Left kidney (tissue), 2 donors: ENCODE data around the gene RHOB. TPM values are rescaled to one million over a fixed set of nuclear protein-coding genes. Genes with fewer than 3 reads are reported as not detected.

ENCODE experiments used
- DNase-seq: peaks from one replicate; pipeline ENCODE4 v3.0.0-alpha.2; 2013
- polyA plus RNA-seq: library from polyadenylated mRNA; unstranded; fragments of 120-200 nt; gene quantifications from one replicate; pipeline ENCODE4 v1.2.1, GENCODE V29; 2013; ENCODE audit not compliant: insufficient read length

Gene RHOB
- polyA plus RNA-seq, 1 donor, result 64.2 TPM

- DNase-seq, result no peak
Observed at GRCh38 chr2:20473128-20473527, 26.3 kb downstream of the RHOB start.

GRCh38 chr2:20474757-20475566 lies 28.1 kb downstream of the RHOB start:
- no peak for DNase-seq

DNA sequence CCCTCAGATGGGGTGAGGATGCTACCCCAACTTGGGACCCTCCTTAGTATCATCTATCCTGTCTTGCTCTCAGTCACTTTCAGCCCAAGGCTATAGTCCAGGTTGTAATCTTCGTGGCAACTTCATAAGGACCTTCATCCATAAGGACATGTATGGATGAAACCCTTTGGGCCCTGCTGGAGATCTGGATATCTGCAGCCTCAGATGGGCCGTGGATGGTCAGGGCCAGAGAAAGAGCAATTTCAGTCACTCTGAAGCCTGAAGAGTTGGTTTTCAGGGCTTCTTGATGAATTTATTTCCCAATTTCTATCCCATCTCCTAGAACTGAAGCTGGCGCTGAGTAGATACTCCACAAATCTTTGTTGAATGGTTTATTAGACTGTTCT lies 28.7 kb downstream of the RHOB start:
- DNase-seq, result no peak

DNA sequence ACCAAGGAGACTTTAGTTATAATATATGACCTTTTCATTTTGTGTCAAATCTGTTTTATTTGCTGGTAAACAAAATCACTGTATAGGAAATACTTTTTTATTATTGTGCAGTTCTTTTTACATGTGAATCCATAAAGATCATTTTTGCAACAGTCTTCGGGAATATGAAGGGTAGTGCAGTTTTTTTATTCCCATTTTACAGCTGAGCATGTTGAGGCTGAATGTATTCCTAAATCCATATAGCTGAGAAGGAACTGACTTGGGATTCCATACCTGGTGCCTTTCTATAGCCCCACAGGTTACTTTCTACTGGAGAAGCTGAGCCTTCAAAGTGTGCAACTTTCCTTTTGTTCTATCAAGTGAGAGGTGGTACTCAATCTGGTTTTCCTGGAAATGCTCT lies 29.6 kb downstream of the RHOB start:
- DNase-seq, result no peak

DNA sequence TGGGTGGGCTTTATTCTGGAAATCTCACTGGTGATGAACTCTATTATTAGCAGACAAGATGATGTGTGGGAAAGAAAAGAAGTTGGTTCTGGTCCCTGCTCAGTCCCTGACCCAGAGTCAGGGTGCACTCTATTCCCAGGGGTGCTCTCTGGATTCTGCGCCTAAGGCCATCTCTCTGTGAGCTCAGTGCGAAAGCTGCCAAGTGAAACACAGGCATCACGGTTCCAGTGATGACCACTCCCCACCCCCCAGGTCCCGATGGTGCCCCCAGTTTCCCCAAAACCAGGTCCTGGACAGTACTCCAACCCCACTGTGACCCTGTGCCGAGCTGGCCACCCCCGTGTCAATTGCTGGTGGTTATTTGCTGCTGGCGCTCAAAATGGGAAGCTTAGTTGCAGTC lies 30.1 kb downstream of the RHOB start:
- DNase-seq, result no peak

- DNase-seq, result no peak
Observed at GRCh38 chr2:20478961-20479360, 32.1 kb downstream of the RHOB start.

DNA sequence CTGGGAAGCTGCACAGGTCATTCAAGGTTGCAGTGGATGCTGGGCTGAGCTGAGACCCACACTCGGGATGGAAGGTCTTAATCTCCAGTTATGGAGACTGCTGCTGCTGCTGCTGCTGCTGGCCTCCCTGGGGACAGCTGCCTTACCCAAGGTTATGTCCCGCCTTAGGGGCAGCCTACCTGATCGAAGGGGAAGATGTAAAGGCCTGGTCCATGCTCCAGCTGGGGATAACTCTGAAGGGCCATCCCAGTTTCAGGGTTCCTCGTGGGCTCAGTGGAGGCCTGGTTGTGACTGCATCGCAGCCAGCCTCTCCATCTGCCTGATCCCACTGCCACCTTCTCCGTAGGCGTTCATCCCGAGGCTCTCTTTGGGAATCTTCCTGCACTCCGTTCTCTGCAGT lies 33.0 kb downstream of the RHOB start:
- no peak for DNase-seq

GRCh38 chr2:20480913-20481312 lies 34.0 kb downstream of the RHOB start:
- no peak for DNase-seq

GRCh38 chr2:20481798-20482405 lies 35.0 kb downstream of the RHOB start:
- no peak for DNase-seq

DNA sequence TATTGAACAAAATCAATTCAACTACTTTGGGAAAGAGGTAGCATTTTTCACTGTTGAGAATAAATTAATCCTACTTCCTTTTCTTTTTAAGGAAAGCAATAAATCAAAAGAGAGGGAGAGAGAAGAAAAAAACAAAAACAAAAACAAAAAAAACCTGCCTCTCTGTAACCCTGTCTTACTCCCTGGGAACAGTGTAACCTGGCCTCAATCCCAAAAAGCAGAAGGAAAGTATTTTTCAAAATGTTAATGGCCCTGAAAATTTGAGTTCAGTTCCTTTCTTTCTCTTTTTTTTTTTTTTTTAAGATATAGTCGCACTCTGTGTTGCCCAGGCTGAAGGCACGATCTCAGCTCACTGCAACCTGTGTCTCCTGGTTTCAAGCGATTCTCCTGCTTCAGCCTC lies 35.9 kb downstream of the RHOB start:
- no peak for DNase-seq

DNA sequence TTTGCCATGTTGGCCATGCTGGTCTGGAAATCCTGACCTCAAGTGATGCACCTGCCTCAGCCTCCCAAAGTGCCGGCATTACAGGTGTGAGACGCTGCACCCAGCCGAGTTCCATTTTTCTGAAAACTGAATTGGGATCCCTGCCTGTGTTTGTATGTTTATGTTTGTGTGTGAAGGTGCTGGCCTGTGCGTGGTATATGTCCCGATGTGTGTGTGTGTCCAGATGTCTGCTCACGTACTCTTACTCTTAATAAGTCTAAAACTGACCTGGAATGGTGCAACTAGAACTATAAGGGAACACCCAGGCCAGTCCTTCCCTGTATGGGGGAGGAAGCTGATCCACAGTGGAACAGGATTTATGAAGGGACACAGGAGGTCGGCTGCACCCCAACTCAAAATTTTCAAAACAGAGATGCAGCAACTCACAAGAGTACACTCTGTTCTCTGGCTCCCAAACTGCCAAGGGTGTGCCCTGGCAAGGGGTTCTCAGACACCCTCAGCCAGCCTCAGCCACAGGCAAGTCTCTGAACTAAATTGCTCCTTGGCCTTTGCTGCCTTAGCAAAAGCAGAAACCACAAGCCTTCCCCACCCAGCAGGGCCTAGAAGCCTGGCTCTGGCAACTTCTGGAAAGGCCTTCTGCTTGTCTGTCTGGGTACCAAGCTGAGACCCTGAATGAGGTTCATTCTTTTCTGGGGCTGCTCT lies 36.5 kb downstream of the RHOB start:
- no peak for DNase-seq

GRCh38 chr2:20484034-20484617 lies 37.3 kb downstream of the RHOB start:
- DNase-seq, result no peak

- DNase-seq, result no peak
Observed at GRCh38 chr2:20484810-20485611, 38.1 kb downstream of the RHOB start.

DNA sequence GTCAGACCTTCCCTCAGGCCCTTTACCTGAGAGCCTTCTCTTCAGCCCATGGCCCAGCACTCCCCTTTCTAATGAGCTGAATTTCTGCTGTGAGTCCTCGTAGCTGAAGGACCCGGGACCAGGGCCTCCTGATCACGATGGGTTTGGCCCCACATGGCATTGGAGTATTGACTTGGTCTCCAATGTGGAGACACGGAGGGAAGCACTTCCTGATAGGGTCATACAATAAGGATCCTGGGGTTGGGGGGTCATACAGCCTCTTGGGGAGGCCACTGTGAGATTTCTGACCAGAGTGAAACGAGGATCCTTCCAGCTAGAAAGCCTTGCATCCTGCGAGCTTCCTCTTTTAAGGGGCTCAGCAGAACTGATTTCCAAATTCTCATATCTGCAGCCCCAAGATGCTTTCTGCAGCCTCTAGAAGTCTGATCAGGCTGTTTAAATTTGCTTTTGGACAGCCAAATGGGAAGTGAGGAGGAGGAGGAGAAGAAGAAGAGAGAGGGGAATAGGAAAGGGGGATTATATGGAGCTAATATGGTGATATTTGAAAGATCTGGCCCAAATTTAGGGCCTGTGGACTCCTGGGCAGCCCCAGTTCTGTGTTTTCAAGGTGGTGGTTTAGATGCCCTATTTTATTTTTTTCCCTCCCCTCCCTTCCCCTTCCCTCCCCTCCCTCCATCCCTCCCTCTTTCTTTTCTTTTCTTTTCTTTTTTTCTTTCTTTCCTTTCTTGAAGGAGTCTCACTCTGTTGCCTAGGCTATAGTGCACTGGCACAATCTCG lies 38.9 kb downstream of the RHOB start:
- no peak for DNase-seq

DNA sequence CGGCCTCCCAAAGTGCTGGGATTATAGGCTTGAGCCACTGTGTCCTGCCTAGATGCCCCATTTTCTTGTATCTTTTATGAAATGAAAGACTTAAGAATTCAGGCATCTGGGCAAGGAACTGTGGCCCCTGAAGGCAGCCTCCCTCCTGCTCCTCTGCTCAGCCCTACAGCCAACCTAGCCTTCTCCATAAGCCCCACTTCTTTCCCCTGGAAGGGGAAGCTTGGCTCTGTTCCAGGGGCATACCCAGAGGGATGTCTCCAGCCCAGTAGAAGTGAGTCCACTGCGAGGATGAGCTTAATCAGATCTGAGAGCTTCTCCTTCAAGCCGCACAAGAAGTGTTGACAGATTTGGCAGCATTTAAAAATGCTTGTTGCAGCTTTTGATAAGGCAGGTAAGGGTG lies 39.7 kb downstream of the RHOB start:
- DNase-seq, result no peak

- no peak for DNase-seq
Observed at GRCh38 chr2:20487030-20487391, 40.1 kb downstream of the RHOB start.

GRCh38 chr2:20487392-20488174 lies 40.7 kb downstream of the RHOB start:
- no peak for DNase-seq

GRCh38 chr2:20488201-20488641 lies 41.3 kb downstream of the RHOB start:
- no peak for DNase-seq

DNA sequence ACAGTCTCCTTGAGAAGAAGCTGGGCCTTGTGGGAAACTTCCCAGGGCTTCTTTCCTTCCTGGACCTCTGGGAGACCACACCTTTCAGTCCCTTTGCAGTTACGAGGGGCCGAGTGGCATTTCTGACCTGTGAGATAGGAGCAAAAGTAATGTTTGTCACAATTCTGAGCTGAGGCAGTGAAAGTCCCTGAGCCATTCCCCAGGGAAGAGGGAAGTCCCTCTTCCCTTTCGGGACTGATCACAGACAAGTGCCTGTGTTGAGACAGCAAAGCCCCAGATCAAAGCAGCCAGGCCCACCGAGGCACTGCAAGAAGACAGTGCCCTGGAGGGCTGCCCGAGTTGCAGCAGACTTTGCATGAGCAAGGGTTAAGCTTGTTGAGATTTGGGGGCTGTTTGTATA lies 41.9 kb downstream of the RHOB start:
- DNase-seq, result no peak
